Testis (tissue), 3 donors: Measurements from ENCODE around the gene OPCML. TPM values are rescaled to one million over a fixed set of nuclear protein-coding genes. Genes with fewer than 3 reads are reported as not detected.

Experiments
- DNase-seq: peaks from one replicate; pipeline ENCODE4 v3.0.0-alpha.2; 2019
- H3K27ac ChIP-seq, 2 donors: fragments of 200-600 bp; sonication (generic); one replicate each; pipeline ENCODE4 v1.5.1; 2019
- H3K27me3 ChIP-seq: fragments of 200-600 bp; sonication (generic); one replicate; pipeline ENCODE4 v1.5.1; 2019
- H3K36me3 ChIP-seq: fragments of 200-600 bp; sonication (generic); one replicate; pipeline ENCODE4 v1.5.1; 2017; ENCODE audit warnings: low read depth; ENCODE audit errors: missing control alignments
- H3K4me1 ChIP-seq: fragments of 200-600 bp; sonication (generic); one replicate; pipeline ENCODE4 v1.5.1; 2019
- H3K4me3 ChIP-seq, 2 donors: fragments of 200-600 bp; sonication (generic); one replicate each; pipeline ENCODE4 v1.5.1; 2017 to 2019
- H3K9me3 ChIP-seq: fragments of 200-600 bp; sonication (generic); one replicate; pipeline ENCODE4 v1.5.1; 2017
- POLR2A ChIP-seq: fragments of 450-650 bp; IDR thresholded peaks from one replicate; pipeline ENCODE4 v1.6.1; 2017; ENCODE audit warnings: antibody characterized with exemption, mild to moderate bottlenecking, moderate library complexity
- WGBS, 2 donors: methylation state at CpG; one replicate each; pipeline ENCODE4 v1.1.5; 2018; 5-methylcytosine and 5-hydroxymethylcytosine counted together
- intact Hi-C: fragments of 100-400 bp; cut with DNase I; formaldehyde crosslinking; loops from one replicate; pipeline ENCODE4 v1.15.1; 2023; ENCODE audit warnings: low total_unique reads
- polyA plus RNA-seq: library from polyadenylated mRNA; stranded (reverse); fragments of 350-450 nt; fragmentation: Illumina TruSeq; extraction: RNeasy Lipid Tissue Mini Kit (QIAGEN cat#74804); gene quantifications from one replicate; pipeline ENCODE4 v1.2.3, GENCODE V29; 2014; ENCODE audit warnings: low read depth, low replicate concordance; ENCODE audit not compliant: insufficient read depth
- total RNA-seq, 2 donors: library from RNA; depleted of rRNA; stranded (reverse); fragments of >200 nt; gene quantifications; one replicate each; pipeline ENCODE4 v1.2.3, GENCODE V29; 2016
- TF ChIP-seq, protein P1 (sequence below), 3 experiments: fragments of 450-650 bp in 2 of 3; fragments of 200-600 bp in 1 of 3; sonication (generic) in 1 of 3; IDR thresholded peaks; one replicate each; pipeline ENCODE4 v1.5.1; 2016 to 2019; ENCODE audit warnings: antibody characterized with exemption in 3 of 3, mild to moderate bottlenecking in 2 of 3, moderate library complexity in 1 of 3

Gene OPCML
- total and polyA plus RNA-seq, 3 donors from 2014 or later = 0.16 to 2.7 (median 0.62) TPM

DNA sequence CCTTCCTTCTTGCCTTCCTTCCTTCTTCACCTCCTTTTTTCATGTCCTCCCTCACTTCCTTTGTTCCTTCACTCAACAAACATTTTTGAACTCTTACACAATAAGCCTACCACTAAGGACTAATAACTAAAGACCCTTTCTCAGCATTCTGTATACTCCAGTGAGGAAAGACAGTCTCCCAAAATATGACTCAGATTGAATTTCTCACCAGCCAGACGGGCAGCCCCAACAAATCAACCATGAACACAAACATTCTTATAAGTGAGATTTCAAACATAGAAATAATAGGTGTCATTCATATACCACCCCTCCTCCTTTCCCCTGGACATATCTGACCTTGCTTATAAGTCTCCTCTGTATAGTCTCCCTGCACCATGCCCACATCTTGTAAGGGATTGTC is 1079.7 kb downstream of the OPCML start:
- Histone ChIP-seq H3K27ac (no peak overlapping the region), H3K36me3 (no peaks in the 10 kb centered on the region), H3K4me3 (no peak overlapping the region), H3K9me3 (no peaks in the 10 kb centered on the region), H3K27me3 (no peaks in the 10 kb centered on the region), H3K4me1 (no peaks in the 10 kb centered on the region)
- 76 to 80% methylated on average over 1 of the region's 1 CpG for WGBS, 2 donors
- TF ChIP-seq, protein P1, sequence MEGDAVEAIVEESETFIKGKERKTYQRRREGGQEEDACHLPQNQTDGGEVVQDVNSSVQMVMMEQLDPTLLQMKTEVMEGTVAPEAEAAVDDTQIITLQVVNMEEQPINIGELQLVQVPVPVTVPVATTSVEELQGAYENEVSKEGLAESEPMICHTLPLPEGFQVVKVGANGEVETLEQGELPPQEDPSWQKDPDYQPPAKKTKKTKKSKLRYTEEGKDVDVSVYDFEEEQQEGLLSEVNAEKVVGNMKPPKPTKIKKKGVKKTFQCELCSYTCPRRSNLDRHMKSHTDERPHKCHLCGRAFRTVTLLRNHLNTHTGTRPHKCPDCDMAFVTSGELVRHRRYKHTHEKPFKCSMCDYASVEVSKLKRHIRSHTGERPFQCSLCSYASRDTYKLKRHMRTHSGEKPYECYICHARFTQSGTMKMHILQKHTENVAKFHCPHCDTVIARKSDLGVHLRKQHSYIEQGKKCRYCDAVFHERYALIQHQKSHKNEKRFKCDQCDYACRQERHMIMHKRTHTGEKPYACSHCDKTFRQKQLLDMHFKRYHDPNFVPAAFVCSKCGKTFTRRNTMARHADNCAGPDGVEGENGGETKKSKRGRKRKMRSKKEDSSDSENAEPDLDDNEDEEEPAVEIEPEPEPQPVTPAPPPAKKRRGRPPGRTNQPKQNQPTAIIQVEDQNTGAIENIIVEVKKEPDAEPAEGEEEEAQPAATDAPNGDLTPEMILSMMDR (IDR thresholded peaks at IDR 0.05) = no peak
- no peak for TF ChIP-seq POLR2A
- intact Hi-C loops = no loop called here
- no peak for DNase-seq

GRCh38 chr11:132451942-132452601 is 1080.2 kb downstream of the OPCML start:
- WGBS, 2 donors = 84 to 85% methylated on average over 7 of the region's 7 CpGs
- Histone ChIP-seq H3K27ac (no peak overlapping the region), H3K36me3 (no peaks in the 10 kb centered on the region), H3K4me1 (no peaks in the 10 kb centered on the region), H3K4me3 (no peak overlapping the region), H3K9me3 (no peaks in the 10 kb centered on the region), H3K27me3 (no peaks in the 10 kb centered on the region)
- TF ChIP-seq, protein P1 (IDR thresholded peaks at IDR 0.05) = no peak
- intact Hi-C loops = no loop called here
- DNase-seq = no peak

- intact Hi-C loops = no loop called here
- Histone ChIP-seq H3K27ac (no peak overlapping the region), H3K36me3 (no peaks in the 10 kb centered on the region), H3K9me3 (no peaks in the 10 kb centered on the region), H3K4me1 (no peaks in the 10 kb centered on the region), H3K4me3 (no peak overlapping the region), H3K27me3 (no peaks in the 10 kb centered on the region)
- 88 to 89% methylated on average over 3 of the region's 3 CpGs for WGBS, 2 donors
- TF ChIP-seq POLR2A = no peak
- TF ChIP-seq, protein P1 (IDR thresholded peaks at IDR 0.05) = no peak
- no peak for DNase-seq
Observed at GRCh38 chr11:132450631-132451030, 1081.7 kb downstream of the OPCML start.

DNA sequence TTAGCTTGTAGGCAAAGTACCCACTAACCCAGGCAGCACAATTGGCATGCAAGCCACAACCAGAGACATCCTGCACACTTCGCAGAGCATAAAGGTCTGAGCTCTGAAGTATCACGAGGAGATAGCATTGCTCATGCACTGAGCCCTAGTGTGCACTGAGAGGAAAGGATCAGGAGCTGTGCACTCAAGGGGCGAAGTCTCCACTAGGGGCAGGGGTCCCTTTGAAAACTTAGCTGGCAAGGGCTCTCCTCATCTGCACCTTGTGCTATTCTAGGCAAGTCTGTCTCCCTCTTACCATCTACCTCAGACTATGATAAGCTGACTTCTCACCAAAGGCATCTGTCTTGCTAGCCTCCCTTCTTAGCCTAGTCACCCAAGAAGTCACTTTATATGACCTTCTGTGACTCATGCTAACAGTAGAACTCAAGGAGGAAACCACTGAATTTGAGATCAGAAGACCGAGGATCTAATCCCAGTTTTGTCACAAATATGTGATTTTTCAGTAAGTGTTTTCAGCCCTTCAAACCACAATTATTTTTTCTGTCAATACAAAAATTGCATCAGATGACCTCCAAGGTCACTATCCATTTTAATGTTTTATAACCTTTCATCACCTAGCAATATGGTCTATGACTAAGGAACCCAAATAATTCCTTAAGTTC is 1083.8 kb downstream of the OPCML start:
- 88 to 92% methylated on average over 4 of the region's 4 CpGs for WGBS, 2 donors
- H3K36me3 ChIP-seq = no peaks in the 10 kb centered on the region
- no peak overlapping the region for H3K4me3 ChIP-seq
- no peaks in the 10 kb centered on the region for H3K4me1 ChIP-seq
- H3K9me3 ChIP-seq = no peaks in the 10 kb centered on the region
- TF ChIP-seq POLR2A = no peak
- TF ChIP-seq, protein P1 (IDR thresholded peaks at IDR 0.05) = no peak
- H3K27me3 ChIP-seq = no peaks in the 10 kb centered on the region
- no peak overlapping the region for H3K27ac ChIP-seq
- no peak for DNase-seq
- intact Hi-C loops = no loop called here

- no peak for DNase-seq
- WGBS, 2 donors = 88 to 100% methylated on average over 1 of the region's 1 CpG
- H3K9me3 ChIP-seq = no peaks in the 10 kb centered on the region
- H3K4me3 ChIP-seq = no peak overlapping the region
- no peaks in the 10 kb centered on the region for H3K36me3 ChIP-seq
- no peaks in the 10 kb centered on the region for H3K27me3 ChIP-seq
- TF ChIP-seq, protein P1 (IDR thresholded peaks at IDR 0.05) = no peak
- no peak for TF ChIP-seq POLR2A
- no peak overlapping the region for H3K27ac ChIP-seq
- H3K4me1 ChIP-seq = no peaks in the 10 kb centered on the region
- intact Hi-C loops = no loop called here
Observed at GRCh38 chr11:132447761-132448160, 1084.5 kb downstream of the OPCML start.
